Right lobe of liver (tissue), 4 donors: Measurements from ENCODE around the gene DNAJA1.
"Not testable (repeated sequence)": the region's sequence is repeated elsewhere in the genome, so short reads cannot be mapped to it uniquely, and the experiment has no call there.

Experiments used
- CTCF ChIP-seq, 4 donors: fragments of 200-600 bp in 3 of 4; fragments of 450-650 bp in 1 of 4; IDR thresholded peaks; one replicate each; pipeline versions ENCODE4 v1.5.1 to v1.8.0; 2016 to 2022; ENCODE audit warnings: antibody characterized with exemption in 4 of 4, mild to moderate bottlenecking in 2 of 4
- POLR2A ChIP-seq: fragments of 450-650 bp; IDR thresholded peaks from one replicate; pipeline ENCODE4 v1.6.1; 2017; ENCODE audit warnings: antibody characterized with exemption, mild to moderate bottlenecking
- donor health status: DM: no; HTN: no; CAD: no.
- donor health status: DM: no; HTN: no; CAD: no.
- donor health status: DM: no; HTN: yes; CAD: no.

GRCh38 chr9:33000682-33001055 is 24.4 kb upstream of the DNAJA1 start:
- TF ChIP-seq CTCF (IDR thresholded peaks at IDR 0.05); POLR2A: not testable (repeated sequence)
